Stimulated activated naive CD4-positive, alpha-beta T cell treated with Interleukin-2 at 50 U/mL for 16 hours (primary cell): Measurements from ENCODE around the gene BDH2.

Experiments
- DNase-seq: peaks from one replicate; lab custom pipeline; 2025; lab: John Stamatoyannopoulos, UW

The BDH2 gene

GRCh38 chr4:103099691-103100392 lies at the start of gene BDH2:
Gene BDH2 (minus strand): TSS chr4:103099834. CDS start chr4:103096254, 3,580 bp downstream.
- no peak for DNase-seq

- no peak for DNase-seq
Observed at GRCh38 chr4:103144926-103145325, 45.3 kb upstream of the BDH2 start.

GRCh38 chr4:103137446-103137827 lies 37.8 kb upstream of the BDH2 start:
- no peak for DNase-seq

GRCh38 chr4:103136671-103137445 lies 37.2 kb upstream of the BDH2 start:
- no peak for DNase-seq

- DNase-seq: no peak
Observed at GRCh38 chr4:103129174-103129573, 29.5 kb upstream of the BDH2 start.

- DNase-seq: no peak
Observed at GRCh38 chr4:103126126-103126525, 26.5 kb upstream of the BDH2 start.

- no peak for DNase-seq
Observed at GRCh38 chr4:103123114-103123513, 23.5 kb upstream of the BDH2 start.

- no peak for DNase-seq
Observed at GRCh38 chr4:103118166-103118565, 18.5 kb upstream of the BDH2 start.

- DNase-seq: no peak
Observed at GRCh38 chr4:103111598-103111997, 12.0 kb upstream of the BDH2 start.

GRCh38 chr4:103108542-103108941 lies 8.9 kb upstream of the BDH2 start:
- no peak for DNase-seq

- DNase-seq: no peak
Observed at GRCh38 chr4:103105558-103106356, 6.1 kb upstream of the BDH2 start.

- DNase-seq: no peak
Observed at GRCh38 chr4:103104886-103105285, 5.3 kb upstream of the BDH2 start.

- DNase-seq: no peak
Observed at GRCh38 chr4:103100691-103101090, 1.1 kb upstream of the BDH2 start.

GRCh38 chr4:103098756-103099440 lies 736 bp downstream of the BDH2 start:
- DNase-seq: no peak

- no peak for DNase-seq
Observed at GRCh38 chr4:103098341-103098740, 1.3 kb downstream of the BDH2 start.

GRCh38 chr4:103097112-103097511 lies 2.5 kb downstream of the BDH2 start:
- DNase-seq: no peak

GRCh38 chr4:103095080-103095479 lies 4.6 kb downstream of the BDH2 start:
- DNase-seq: no peak

- DNase-seq: no peak
Observed at GRCh38 chr4:103092245-103092644, 7.4 kb downstream of the BDH2 start.

GRCh38 chr4:103091601-103092223 lies 7.9 kb downstream of the BDH2 start:
- DNase-seq: peak; percentile 13

GRCh38 chr4:103089481-103089880 lies 10.2 kb downstream of the BDH2 start:
- DNase-seq: no peak

GRCh38 chr4:103086551-103086950 lies 13.1 kb downstream of the BDH2 start:
- DNase-seq: no peak
